ENCODE data around the gene FCN3.
A peak's percentile ranks its signal among the peaks of the same experiment; 100 is the strongest.

GRCh38 chr1:27357281-27358037 lies 17.2 kb downstream of the FCN3 start:
- peak; percentile 69 for TF ChIP-seq CTCF (IDR thresholded peaks at IDR 0.05; ENCODE audit: low read depth, low read length)
- TF ChIP-seq POLR2A (IDR thresholded peaks at IDR 0.05; ENCODE audit: extremely low read depth, insufficient read length), result no peak
